Measurements from ENCODE around the gene GCFC2.
A peak's percentile ranks its signal among the peaks of the same experiment; 100 is the strongest.
"Not testable (repeated sequence)": the region's sequence is repeated elsewhere in the genome, so short reads cannot be mapped to it uniquely, and the experiment has no call there.

The GCFC2 gene

DNA sequence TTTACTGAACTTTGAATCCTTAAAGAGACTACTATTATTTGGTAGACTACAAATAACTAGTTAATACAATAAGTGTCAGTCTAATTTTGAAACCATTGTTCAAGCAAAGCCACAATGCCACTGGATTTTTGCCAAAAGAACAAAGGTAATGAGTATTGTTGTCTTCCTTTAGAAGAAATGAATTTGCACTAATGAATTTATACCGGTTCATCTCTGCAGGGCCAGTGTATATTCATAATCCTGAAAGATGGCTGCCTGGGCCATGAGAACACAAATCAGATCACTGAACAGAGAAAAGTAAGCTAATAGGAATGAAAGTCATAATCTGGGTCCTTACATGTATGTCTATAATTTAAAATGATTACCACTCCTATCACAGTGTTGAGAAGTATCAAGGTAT is 31.2 kb downstream of the GCFC2 start:
- TF ChIP-seq ARNTL (CRISPR knock-in tag; IDR thresholded peaks at IDR 0.05; ENCODE audit: borderline replicate concordance, low read depth) (no peak), TCF4 (CRISPR knock-in tag; IDR thresholded peaks at IDR 0.05; ENCODE audit: borderline replicate concordance) (no peak), CSDC2 (CRISPR knock-in tag; IDR thresholded peaks at IDR 0.05) (no peak), OSR1 (CRISPR knock-in tag; IDR thresholded peaks at IDR 0.05) (no peak), SNAI2 (CRISPR knock-in tag; IDR thresholded peaks at IDR 0.05) (no peak)
- TF ChIP-seq, protein P1, sequence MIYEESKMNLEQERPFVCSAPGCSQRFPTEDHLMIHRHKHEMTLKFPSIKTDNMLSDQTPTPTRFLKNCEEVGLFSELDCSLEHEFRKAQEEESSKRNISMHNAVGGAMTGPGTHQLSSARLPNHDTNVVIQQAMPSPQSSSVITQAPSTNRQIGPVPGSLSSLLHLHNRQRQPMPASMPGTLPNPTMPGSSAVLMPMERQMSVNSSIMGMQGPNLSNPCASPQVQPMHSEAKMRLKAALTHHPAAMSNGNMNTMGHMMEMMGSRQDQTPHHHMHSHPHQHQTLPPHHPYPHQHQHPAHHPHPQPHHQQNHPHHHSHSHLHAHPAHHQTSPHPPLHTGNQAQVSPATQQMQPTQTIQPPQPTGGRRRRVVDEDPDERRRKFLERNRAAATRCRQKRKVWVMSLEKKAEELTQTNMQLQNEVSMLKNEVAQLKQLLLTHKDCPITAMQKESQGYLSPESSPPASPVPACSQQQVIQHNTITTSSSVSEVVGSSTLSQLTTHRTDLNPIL (CRISPR knock-in tag; IDR thresholded peaks at IDR 0.05; ENCODE audit: low read depth) = no peak
- TF ChIP-seq, protein P2, sequence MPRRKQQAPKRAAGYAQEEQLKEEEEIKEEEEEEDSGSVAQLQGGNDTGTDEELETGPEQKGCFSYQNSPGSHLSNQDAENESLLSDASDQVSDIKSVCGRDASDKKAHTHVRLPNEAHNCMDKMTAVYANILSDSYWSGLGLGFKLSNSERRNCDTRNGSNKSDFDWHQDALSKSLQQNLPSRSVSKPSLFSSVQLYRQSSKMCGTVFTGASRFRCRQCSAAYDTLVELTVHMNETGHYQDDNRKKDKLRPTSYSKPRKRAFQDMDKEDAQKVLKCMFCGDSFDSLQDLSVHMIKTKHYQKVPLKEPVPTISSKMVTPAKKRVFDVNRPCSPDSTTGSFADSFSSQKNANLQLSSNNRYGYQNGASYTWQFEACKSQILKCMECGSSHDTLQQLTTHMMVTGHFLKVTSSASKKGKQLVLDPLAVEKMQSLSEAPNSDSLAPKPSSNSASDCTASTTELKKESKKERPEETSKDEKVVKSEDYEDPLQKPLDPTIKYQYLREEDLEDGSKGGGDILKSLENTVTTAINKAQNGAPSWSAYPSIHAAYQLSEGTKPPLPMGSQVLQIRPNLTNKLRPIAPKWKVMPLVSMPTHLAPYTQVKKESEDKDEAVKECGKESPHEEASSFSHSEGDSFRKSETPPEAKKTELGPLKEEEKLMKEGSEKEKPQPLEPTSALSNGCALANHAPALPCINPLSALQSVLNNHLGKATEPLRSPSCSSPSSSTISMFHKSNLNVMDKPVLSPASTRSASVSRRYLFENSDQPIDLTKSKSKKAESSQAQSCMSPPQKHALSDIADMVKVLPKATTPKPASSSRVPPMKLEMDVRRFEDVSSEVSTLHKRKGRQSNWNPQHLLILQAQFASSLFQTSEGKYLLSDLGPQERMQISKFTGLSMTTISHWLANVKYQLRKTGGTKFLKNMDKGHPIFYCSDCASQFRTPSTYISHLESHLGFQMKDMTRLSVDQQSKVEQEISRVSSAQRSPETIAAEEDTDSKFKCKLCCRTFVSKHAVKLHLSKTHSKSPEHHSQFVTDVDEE (CRISPR knock-in tag; IDR thresholded peaks at IDR 0.05) = no peak
- TF ChIP-seq, protein P3, sequence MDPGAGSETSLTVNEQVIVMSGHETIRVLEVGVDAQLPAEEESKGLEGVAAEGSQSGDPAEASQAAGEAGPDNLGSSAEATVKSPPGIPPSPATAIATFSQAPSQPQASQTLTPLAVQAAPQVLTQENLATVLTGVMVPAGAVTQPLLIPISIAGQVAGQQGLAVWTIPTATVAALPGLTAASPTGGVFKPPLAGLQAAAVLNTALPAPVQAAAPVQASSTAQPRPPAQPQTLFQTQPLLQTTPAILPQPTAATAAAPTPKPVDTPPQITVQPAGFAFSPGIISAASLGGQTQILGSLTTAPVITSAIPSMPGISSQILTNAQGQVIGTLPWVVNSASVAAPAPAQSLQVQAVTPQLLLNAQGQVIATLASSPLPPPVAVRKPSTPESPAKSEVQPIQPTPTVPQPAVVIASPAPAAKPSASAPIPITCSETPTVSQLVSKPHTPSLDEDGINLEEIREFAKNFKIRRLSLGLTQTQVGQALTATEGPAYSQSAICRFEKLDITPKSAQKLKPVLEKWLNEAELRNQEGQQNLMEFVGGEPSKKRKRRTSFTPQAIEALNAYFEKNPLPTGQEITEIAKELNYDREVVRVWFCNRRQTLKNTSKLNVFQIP (CRISPR knock-in tag; IDR thresholded peaks at IDR 0.05; ENCODE audit: borderline replicate concordance, low read depth) = no peak
- TF ChIP-seq, protein P4, sequence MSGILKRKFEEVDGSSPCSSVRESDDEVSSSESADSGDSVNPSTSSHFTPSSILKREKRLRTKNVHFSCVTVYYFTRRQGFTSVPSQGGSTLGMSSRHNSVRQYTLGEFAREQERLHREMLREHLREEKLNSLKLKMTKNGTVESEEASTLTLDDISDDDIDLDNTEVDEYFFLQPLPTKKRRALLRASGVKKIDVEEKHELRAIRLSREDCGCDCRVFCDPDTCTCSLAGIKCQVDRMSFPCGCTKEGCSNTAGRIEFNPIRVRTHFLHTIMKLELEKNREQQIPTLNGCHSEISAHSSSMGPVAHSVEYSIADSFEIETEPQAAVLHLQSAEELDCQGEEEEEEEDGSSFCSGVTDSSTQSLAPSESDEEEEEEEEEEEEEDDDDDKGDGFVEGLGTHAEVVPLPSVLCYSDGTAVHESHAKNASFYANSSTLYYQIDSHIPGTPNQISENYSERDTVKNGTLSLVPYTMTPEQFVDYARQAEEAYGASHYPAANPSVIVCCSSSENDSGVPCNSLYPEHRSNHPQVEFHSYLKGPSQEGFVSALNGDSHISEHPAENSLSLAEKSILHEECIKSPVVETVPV (CRISPR knock-in tag; IDR thresholded peaks at IDR 0.05) = no peak
- ATAC-seq = no peak

DNA sequence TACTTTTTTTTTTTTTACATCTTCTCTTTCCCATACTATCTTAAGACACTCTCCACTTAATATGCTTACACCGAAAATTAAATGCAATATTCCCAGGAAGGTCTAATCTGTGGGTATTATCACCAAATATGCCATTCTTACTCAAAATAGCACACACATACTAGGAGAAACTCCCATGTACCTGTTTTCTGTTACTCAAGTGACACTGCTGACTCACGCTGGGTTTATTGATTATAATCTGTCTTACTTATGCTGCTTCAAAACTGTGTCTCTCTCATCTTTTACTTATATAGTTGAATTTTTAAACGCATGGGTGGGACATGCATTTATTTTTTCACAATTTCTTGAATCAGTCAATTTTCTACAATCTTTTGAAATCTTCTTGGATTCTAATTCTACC is 34.3 kb downstream of the GCFC2 start:
- no peak for TF ChIP-seq ESRRG (CRISPR knock-in tag; IDR thresholded peaks at IDR 0.05)
- peak; percentile 44; the same call in 1 of the 2 replicates for TF ChIP-seq ISL1 (CRISPR knock-in tag; IDR thresholded peaks at IDR 0.05)
- no peak; the same call in 2 of the 3 replicates for ATAC-seq

DNA sequence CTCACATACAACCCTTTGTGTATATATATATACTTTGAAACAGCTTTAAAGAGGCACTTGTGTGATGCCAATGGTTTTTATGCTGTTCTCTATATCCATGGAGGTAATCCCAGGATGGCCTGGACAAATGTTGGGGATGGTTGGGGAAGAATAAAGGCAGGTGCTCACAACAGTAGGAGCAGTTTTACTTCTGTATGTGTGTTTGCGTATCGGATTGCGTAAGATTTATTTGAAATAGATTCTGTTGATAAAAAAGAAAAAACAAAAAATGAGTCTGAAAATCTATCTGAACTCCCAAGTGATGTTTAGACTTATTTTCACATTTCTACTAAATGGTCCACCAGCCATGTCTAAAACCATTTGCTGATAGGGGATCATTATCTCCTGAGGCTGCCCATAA is 34.8 kb downstream of the GCFC2 start:
- no peak for TF ChIP-seq RARB (CRISPR knock-in tag; IDR thresholded peaks at IDR 0.05)
- no peak for TF ChIP-seq TOX (CRISPR knock-in tag; IDR thresholded peaks at IDR 0.05; ENCODE audit: borderline replicate concordance)
- no peak for ATAC-seq

DNA sequence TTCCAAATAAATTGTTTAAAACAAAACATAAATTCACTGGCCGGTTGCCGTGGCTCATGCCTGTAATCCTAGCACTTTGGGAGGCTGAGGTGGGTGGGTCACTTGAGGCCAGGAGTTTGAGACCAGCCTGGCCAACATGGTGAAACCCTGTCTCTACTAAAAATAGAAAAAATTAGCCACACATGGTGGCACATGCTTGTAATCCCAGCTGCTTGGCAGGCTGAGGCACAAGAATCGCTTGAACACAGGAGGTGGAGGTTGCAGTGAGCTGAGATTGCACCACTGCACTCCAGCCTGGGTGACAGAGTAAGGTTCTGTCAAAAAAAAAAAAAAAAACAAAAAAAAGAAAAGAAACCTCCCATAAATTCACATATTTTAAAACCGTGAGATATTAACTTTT is 35.3 kb downstream of the GCFC2 start:
- not testable (repeated sequence) for ATAC-seq

DNA sequence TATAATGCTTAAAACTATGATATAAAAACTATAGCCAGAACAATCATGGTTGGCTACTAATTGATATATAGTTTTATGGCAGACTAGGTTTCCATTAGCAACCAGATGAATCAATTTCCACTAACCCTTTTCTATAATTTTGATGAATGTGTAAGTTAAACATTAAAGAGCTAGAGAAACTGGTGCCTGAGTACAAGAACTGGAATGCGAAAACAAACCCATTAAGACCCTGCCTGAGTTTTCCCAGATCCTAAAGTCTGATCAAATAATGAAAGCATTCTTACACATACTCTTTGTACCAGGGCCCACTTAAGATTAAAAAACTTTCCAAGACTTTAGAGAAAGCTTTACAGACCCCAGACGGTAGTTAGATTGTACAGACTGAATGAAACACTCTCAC is 42.8 kb downstream of the GCFC2 start:
- TF ChIP-seq RARB (CRISPR knock-in tag; IDR thresholded peaks at IDR 0.05) (no peak), ISL1 (CRISPR knock-in tag; IDR thresholded peaks at IDR 0.05) (peak; percentile 89)
- ATAC-seq = no peak

DNA sequence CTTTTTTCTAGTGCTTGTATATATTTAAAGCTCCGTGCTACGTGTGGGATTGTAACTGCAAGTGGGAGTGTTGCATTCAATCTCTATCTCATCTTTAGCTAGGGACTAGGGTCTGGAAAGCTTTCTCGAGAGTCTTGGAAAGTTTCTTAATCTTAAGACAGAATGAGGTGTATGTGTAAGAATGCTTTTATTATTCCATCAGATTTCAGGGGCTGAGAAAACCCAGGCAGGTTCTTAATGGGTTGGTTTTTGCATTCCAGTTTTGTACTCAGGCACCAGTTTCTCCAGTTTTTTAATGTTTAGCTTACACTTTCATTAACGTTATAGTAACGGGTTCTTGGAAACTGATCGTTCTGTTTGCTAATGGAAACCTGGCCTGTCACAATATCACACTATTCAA is 43.8 kb downstream of the GCFC2 start:
- no peak for TF ChIP-seq OSR1 (CRISPR knock-in tag; IDR thresholded peaks at IDR 0.05)
- no peak for TF ChIP-seq ZFP30 (CRISPR knock-in tag; IDR thresholded peaks at IDR 0.05)
- no peak for TF ChIP-seq ZC3H10 (CRISPR knock-in tag; IDR thresholded peaks at IDR 0.05)
- peak; percentile 78 for TF ChIP-seq ISL1 (CRISPR knock-in tag; IDR thresholded peaks at IDR 0.05)
- no peak for TF ChIP-seq PPARA (CRISPR knock-in tag; IDR thresholded peaks at IDR 0.05; ENCODE audit: borderline replicate concordance)
- TF ChIP-seq TOX (CRISPR knock-in tag; IDR thresholded peaks at IDR 0.05; ENCODE audit: borderline replicate concordance) = no peak

DNA sequence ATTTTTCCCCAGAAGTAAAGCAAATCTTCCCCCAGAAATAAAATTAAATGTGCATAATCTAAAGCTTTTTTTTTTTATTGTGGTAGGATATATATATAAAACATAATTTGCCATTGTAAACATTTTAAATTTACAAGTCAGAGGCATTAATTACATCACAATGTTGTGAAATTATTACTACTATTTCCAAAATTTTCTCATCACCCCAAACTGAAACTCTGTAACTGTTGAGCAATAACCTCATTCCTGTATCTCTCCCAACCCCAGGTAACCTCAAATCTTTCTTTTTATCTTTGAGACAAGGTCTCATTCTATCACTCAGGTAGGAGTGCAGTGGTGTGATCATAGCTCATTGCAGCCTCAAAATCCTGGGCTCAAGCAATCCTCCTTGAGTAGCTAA is 52.9 kb downstream of the GCFC2 start:
- TF ChIP-seq TOX (CRISPR knock-in tag; IDR thresholded peaks at IDR 0.05; ENCODE audit: borderline replicate concordance) (no peak), TCF4 (CRISPR knock-in tag; IDR thresholded peaks at IDR 0.05; ENCODE audit: borderline replicate concordance) (no peak)
- no peak for ATAC-seq

More for the DNA sequence above, 43.8 kb downstream of the GCFC2 start:
- no peak for ATAC-seq
